Measurements from ENCODE around the gene BCL10.

GRCh38 chr1:85322655-85323054 is 46.2 kb upstream of the BCL10 start:
- no peak for TF ChIP-seq CTCF (IDR thresholded peaks at IDR 0.05)
- no peak for TF ChIP-seq POLR2A (IDR thresholded peaks at IDR 0.05)
